Stimulated activated CD8-positive, alpha-beta memory T cell treated with anti-CD3 and anti-CD28 coated beads, Interleukin-7, amount 100 ng/mL, for 24 hours (primary cell): ENCODE results near the gene RECQL5.
"Not testable (repeated sequence)": the region's sequence is repeated elsewhere in the genome, so short reads cannot be mapped to it uniquely, and the experiment has no call there.

Experiments used
- DNase-seq: peaks from one replicate; pipeline ENCODE4 v3.0.0-alpha.2; 2020; ENCODE audit warnings: low read depth

The RECQL5 gene

GRCh38 chr17:75592348-75593020 lies 74.5 kb downstream of the RECQL5 start:
- DNase-seq: no peak

GRCh38 chr17:75591722-75592302 lies 75.1 kb downstream of the RECQL5 start:
- DNase-seq: no peak

GRCh38 chr17:75590849-75591721 lies 75.9 kb downstream of the RECQL5 start:
- DNase-seq: no peak

GRCh38 chr17:75590314-75590761 lies 76.6 kb downstream of the RECQL5 start:
- no peak for DNase-seq

- DNase-seq: no peak
These were observed 77.0 kb downstream of the RECQL5 start for GRCh38 chr17:75589919-75590303.

- DNase-seq: peak; percentile 98
These were observed 77.7 kb downstream of the RECQL5 start for GRCh38 chr17:75589012-75589918.

GRCh38 chr17:75588596-75589011 lies 78.3 kb downstream of the RECQL5 start:
- no peak for DNase-seq

- peak; percentile 19 for DNase-seq
These were observed 79.0 kb downstream of the RECQL5 start, which contains the start of gene MYO15B for GRCh38 chr17:75587675-75588595. TSS of gene MYO15B (plus strand) at chr17:75587800. CDS start at chr17:75588058, 258 bp downstream.

GRCh38 chr17:75584849-75585175 lies 82.1 kb downstream of the RECQL5 start:
- DNase-seq: no peak

- DNase-seq: not testable (repeated sequence)
These were observed 83.8 kb downstream of the RECQL5 start for GRCh38 chr17:75583197-75583596.

- DNase-seq: peak; percentile 32
These were observed 85.7 kb downstream of the RECQL5 start for GRCh38 chr17:75581121-75581725.
